Mucosa of gallbladder (tissue), 1 donor: ENCODE results near the gene DRAM1. TPM values are rescaled to one million over a fixed set of nuclear protein-coding genes. Genes with fewer than 3 reads are reported as not detected.
"Not testable (repeated sequence)": the region's sequence is repeated elsewhere in the genome, so short reads cannot be mapped to it uniquely, and the experiment has no call there.

Experiments used
- DNase-seq: peaks from one replicate; pipeline ENCODE4 v3.0.0-alpha.2; 2020; ENCODE audit warnings: low spot score
- total RNA-seq: library from RNA; stranded (reverse); gene quantifications from one replicate; pipeline ENCODE4 v1.2.1, GENCODE V29; 2021
- donor health status: DM: no; HTN: no; CAD: no.

The DRAM1 gene
- total RNA-seq, 1 donor from 2014 or later: 19.2 TPM

DNA sequence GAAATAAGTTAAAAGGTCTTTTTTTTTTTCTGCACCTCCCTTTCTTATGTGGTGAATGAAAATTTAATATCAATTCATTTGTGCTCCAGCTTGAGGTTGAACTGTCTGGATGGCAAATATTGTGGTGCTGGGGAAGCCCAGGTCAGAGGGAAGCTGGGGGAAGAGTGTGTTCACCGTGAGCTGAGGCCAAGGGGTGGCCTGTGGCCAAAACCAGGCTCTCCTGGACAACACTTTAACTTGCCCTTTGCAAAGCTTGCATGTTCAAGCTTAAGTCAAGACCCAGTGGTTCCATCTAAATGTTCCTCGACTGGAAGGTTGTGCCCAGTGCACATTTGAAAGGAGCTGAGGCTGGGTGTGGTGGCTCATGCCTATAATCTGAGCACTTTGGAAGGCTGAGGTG is 28.8 kb downstream of the DRAM1 start:
- no peak for DNase-seq

DNA sequence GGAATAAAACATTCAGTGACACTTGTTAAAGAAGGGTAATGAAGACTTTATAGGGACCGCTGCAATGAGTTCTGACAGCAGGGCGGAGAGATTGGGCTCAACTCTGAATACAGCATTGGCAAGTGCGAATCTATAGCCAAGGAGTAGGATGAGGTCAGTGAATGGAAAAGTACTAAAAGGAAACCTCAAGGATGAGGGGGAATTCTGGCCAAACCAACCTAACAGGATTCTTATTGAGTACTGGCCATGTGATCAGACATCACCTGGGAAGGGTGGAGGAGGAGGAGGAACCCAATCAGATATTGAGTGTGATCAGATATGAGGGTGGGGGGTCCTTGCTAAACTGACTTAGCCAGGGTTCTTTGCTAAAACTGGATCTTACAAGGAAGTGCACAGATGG is 31.0 kb downstream of the DRAM1 start:
- no peak for DNase-seq

DNA sequence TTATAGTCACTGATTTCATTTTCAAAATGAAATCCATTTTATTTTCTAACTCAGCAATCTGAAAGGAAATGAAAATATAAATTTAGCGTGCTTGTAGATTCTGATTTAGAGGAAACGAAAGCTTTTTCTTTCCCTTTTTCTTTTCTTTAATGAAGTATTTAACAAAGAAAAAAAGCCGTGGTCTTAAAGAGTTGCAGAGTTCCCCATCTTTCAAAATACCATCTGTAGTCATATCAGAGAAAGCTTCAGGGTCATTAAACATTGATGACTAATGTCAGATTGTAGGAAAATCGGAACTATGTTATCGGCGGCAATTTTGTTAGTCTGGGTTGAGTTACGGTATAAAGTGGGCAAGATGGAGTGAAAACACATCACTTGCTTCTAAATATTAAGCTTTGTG is 32.3 kb downstream of the DRAM1 start:
- no peak for DNase-seq

DNA sequence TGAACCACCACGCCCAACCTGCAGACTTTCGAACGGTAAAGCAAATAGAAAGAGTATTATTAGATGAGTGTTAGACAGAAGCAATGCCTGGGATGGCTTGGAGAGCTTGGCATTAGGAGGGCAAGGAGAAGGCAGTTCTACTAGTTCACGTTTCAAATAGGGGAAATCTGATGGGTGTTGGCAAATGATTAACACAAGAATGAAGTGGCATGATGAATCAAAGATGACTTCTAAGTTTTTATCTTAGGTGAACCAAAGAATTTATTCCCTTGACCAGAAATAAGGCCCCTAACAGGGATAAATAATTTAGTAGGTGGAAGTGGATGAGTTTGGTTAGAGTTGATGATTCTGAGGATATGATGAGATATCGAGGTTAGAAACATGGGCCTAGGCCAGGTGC is 38.5 kb downstream of the DRAM1 start:
- no peak for DNase-seq

DNA sequence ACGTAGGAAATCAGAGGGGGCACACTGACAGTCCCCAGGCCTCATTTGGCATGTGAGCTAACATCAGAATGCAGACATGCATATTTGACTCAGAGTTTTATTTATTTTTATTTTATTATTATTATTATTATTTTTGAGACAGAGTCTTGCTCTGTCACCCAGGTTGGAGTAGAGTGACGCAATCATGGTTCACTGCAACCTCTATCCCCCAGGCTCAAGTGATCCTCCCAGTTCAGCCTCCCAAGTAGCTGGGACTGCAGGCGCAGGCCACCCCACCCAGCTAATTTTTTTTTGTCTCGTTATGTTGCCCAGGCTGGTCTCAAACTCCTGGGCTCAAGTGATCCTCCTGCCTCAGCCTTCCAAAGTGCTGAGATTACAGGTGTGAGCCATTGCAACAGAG is 41.4 kb downstream of the DRAM1 start:
- not testable (repeated sequence) for DNase-seq

GRCh38 chr12:101919447-101919846 is 42.1 kb downstream of the DRAM1 start:
- DNase-seq: no peak

- no peak for DNase-seq
These were observed 43.5 kb downstream of the DRAM1 start for GRCh38 chr12:101920906-101921305.

DNA sequence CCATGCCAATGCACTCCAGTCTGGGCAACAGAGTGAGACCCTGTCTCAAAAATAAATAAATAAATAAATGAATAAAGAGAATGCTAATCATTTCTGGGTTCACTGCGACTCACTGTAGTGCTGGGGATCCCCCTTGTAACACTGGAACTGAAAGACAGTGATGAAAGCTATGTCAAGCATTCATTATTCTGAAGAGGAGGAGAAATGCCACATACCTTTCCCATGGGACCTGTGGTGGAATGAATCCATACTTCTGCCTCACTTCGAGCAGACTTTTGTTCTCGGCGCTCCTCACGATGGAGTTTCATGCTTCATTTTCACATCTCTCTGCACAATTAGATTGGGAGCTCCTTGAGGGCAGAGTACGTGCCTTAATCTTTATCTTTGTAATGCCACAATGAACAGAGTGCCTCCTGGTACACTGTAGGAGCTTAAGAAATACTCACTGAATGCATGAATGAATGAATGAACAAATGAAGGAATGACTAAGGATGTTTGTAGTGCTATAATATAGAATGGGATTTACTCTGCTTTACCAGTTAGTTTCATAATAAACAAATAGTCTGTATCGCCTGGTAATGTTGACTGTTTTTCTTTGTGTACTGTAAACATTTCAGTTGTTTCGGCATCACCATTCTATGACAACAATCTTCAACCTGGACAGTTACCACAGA is 45.8 kb downstream of the DRAM1 start:
- no peak for DNase-seq

- no peak for DNase-seq
These were observed 47.2 kb downstream of the DRAM1 start for GRCh38 chr12:101924618-101925017.

DNA sequence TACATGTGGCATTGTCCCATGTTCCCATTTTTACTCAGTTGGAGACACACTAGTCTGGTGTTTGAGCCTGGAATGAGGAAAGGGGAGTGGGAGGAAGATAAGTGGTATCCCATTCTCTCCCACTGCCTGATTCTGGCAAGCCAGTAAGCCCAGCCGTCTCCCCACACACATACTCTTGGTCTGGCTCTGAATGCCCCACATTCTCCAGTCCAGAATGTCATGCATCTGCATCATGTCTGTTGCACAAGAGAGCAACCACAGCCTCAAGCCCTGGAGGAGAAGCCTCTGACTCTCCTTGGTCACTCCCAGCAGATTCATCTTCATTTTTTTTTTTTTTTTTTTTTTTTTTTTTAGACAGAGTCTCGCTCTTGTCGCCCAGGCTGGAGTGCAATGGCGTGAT is 48.0 kb downstream of the DRAM1 start:
- DNase-seq: peak; percentile 77

GRCh38 chr12:101925935-101926334 is 48.6 kb downstream of the DRAM1 start:
- no peak for DNase-seq

DNA sequence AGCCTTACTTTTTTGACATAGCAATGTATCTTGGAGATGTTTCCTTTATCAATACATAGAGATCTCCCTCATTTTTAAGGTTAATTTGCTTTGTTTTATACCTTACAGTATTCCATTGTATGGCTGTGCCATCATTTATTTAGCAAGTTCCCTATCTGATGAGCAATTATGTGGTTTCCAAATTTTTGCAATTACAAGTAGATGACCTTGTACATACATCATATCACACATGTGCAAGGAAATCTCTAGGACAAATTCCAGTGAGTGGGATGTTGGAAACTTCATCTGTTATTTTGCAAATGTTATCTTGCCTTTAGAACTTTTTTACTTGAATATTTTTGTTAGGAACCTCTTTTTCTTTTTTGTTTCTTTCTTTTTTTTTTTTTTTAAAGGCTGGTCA is 49.7 kb downstream of the DRAM1 start:
- DNase-seq: no peak

DNA sequence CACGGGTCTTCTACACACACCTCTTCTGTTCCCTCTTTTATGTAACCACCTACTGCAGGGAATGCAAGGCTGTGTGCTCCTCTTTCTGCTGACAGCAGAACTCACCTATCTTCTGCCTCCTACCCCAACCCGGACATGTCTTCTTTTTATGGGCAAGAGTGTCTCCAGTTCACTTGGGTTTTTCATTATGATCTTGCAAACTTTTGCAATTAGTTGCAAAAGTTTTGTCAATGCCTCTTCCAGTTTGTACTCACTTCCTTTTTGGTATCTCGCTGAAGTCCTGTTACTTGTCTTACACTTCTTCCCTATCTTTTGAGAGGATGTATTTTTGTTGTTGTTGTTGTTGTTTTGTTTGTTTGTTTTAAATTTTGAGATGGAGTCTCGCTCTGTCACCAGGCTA is 50.6 kb downstream of the DRAM1 start:
- no peak for DNase-seq

GRCh38 chr12:101928556-101928955 is 51.2 kb downstream of the DRAM1 start:
- DNase-seq: no peak

- DNase-seq: no peak
These were observed 52.1 kb downstream of the DRAM1 start for GRCh38 chr12:101929365-101930041.

DNA sequence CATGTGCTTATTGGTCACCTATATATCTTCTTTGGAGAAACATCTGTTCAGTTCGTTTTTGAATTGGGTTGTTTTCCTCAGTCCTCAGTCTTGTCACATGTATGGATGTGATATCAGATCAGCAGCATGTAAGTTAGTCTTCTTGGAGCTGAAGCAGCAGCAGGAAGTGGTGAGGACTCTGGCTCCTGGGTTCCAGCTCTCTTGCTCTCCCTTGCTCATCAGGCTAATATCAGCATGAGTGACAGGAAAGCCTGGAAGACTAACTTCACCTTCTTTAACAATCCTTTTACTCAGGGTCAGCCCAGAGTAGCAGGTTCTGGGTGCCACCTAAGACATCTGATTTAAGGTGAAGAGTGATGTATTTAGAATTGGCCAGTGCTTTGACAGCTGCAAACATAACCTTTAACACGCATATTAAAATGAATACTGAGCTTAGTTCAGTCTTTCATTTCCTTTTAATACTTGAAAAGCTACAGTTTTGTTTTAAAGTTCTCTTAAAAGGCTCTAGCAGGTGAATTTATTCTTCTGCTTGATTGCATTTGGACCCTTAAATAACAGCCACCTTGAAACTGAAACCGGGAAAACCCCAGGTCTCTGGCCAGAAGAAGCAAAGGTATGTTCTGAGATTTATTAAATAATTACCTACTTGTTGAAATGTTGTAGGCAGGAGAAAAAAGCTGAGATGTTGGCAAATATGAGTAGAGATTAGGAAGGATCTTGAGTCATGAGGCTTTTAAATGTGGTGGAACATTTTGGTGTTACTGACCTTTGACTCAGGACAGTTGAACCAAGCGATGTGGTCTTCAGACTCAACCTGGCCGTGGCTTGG is 54.3 kb downstream of the DRAM1 start:
- no peak for DNase-seq

DNA sequence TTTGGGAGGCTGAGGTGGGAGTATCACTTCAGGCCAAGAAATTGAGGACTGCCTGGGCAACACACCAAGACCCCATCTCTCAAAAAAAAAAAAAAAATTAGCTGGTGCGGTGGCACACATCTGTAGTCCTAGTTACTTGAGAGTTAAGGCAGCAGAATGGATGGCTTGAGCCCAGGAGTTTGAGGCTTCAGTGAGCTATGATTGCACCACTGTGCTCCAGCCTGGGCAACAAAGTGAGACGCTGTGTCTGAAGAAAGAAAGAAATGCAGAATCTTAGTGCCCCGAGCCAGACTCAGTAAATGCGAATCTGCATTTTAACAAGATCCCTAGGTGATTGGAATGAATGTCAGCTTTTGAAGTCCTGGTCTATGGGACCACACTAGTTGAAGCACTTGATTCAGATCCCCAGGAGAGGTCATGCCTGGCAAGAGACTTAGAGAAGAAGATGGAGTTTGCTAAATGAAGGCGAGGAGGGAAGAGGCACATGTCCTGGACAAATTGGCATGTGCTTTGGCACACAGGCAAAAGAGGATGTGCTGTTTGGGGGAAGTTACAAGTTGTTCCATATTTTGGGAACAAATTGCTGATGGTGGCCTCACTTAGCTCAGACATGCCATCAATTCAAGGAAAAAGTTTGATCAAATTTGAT is 56.6 kb downstream of the DRAM1 start:
- DNase-seq: no peak

DNA sequence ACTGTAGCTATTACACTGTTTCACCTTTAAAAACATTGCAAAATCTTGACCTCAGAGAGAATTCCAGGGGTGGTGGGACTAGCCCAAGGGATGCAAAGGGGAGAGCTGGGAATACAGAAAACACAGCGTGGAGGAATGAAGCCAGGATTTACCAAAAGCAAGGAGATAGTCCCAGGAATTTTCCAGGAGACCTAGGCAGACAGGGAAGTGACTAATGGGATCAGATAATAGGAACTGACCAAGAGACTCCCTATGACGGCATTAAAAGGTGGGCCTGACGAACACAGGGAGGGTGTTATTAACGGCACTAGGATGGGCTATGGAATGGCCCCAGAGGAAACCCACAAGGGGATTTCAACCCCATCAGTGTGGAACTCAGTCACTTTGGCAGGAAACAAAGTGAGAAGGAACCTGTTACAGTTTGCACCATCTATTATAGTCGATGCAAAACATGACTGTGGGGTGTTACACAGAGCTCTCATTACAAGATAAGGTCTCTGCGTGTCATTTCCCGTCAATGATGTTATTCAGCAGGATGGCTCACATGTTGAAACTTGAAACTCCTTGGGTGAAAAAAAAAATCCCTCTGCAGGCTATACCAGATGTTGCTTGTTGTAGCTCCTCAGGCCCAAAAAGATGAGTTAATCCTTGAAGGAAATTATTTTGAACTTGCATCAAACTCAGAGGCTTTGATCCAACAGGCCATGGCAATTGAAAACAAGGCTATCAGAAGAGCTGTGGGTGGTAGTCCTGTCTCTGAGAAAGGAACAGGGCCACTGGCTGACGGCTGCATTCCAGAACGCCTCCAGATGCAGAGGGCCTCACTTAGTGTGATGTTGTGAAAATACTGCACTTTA is 58.7 kb downstream of the DRAM1 start:
- DNase-seq: peak; percentile 61

DNA sequence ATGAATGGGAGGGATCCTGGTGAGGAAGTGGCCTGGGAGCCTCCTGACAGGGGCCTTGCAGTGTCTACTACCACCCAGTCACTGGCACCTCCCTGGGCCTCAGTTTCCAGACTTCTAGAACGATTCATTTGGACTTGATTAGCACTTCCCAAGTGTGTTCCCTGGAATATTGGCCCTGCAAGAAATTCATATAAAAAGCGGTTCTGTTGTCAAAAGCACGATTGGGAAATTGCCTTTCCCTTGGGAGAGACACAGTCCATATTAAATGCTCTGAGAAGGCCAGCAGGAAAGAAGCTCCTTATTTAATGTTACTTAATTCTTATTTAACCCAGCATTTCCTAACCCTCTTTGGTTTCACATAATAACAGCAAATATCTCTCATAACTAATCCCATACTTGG is 61.9 kb downstream of the DRAM1 start:
- DNase-seq: no peak

- DNase-seq: peak; percentile 58
These were observed 62.5 kb downstream of the DRAM1 start for GRCh38 chr12:101939856-101940265.

DNA sequence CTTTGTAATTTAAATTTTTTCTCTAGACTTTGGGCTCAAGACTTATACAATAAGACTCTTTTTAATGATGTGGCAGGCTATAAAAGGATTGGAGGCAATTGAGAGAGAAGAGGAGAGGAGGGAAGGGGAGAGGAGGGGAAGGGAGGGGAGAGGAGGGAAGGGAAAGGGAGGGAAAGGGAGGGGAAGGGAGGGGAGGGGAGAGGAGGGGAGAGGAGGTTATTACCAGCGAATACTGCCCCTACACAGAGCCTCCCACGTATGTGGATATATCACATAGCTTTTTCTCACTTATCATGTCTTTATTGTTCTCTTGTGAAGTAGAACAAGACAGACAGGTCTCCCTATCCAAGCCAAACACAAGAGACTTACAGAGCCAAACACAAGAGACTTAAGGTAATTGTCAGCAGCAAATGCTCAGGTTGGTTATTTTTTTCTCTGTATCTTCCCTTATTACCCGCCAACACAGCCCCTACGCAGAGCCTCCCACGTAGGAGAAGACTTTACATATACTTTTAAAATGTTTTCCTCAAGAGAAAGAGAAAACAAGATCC is 63.1 kb downstream of the DRAM1 start:
- DNase-seq: no peak
